Measurements from ENCODE around the gene GABBR1. TPM values are rescaled to one million over a fixed set of nuclear protein-coding genes. Genes with fewer than 3 reads are reported as not detected.

Gene GABBR1
- 188 and 198 TPM in 2 replicates for total RNA-seq
- total RNA-seq (2013), result 42.5 TPM
- polyA plus RNA-seq, result 241 and 246 TPM in 2 replicates
- polyA minus RNA-seq, result 72.1 and 99.0 TPM in 2 replicates

GRCh38 chr6:29632789-29633533, at the start of gene GABBR1:
Gene GABBR1 (minus strand): TSS chr6:29633183. CDS start chr6:29632385, 798 bp downstream.
- peaks cover 0 to 6% of the 10 kb centered on the region in 2 experiments for H3K36me3 ChIP-seq (replicated peaks in 1 of 2; ENCODE audit: control extremely low read depth in 1 of 2, control insufficient read depth in 1 of 2, extremely low read depth in 1 of 2, insufficient read depth in 2 of 2, low read length in 1 of 2)
- peak within 1 kb of the TSS; percentile 94 for H3K4me3 Mint-ChIP-seq
- peak within 1 kb of the TSS; percentile 98 for H3K4me2 ChIP-seq (replicated peaks; ENCODE audit: low read depth, low read length, poor library complexity, severe bottlenecking)
- ChIA-PET POLR2A (interaction anchor here (0.5 to 3.1 kb wide), 8 partner anchors 9 to 1553 kb away, joined by 3 to 30 read pairs (median 6); partner anchors contain the start of gene ZNF165), CTCF (interaction anchor here (0.5 to 13.5 kb wide), 5 partner anchors 12 to 879 kb away, joined by 3 to 226 read pairs (median 4); no protein-coding TSS in a partner anchor)
- H3K9ac ChIP-seq (ENCODE audit: low read length), result peak within 1 kb of the TSS; percentile 91
- H3K4me3 ChIP-seq (ENCODE audit: control extremely low read depth in 1 of 5, extremely low read depth in 1 of 5, insufficient read depth in 1 of 5, low read depth in 2 of 5, low read length in 4 of 5), result peak within 1 kb of the TSS; percentile 45 to 96 (median 93)
- peak within 1 kb of the TSS; percentile 99 for H3K27ac Mint-ChIP-seq
- peaks cover 22% of the 10 kb centered on the region for H4K20me1 ChIP-seq (ENCODE audit: control insufficient read depth, insufficient read depth, low read length, poor library complexity, severe bottlenecking)
- H3K9me3 Mint-ChIP-seq (ENCODE audit: insufficient read depth), result no peaks in the 10 kb centered on the region
- no peaks in the 10 kb centered on the region for H3K27me3 ChIP-seq (replicated peaks in 1 of 4; ENCODE audit: control extremely low read depth in 1 of 4, control insufficient read depth in 3 of 4, insufficient read depth in 4 of 4, low read length in 3 of 4)
- ATAC-seq (ENCODE audit: low read depth), result peak; percentile 82
- peaks cover 15% of the 10 kb centered on the region for H3K79me2 ChIP-seq (ENCODE audit: control insufficient read depth, insufficient read depth, low read length)
- peak within 1 kb of the TSS; percentile 86 for H3K27ac ChIP-seq (ENCODE audit: low read length in 2 of 2)
- H3K9me3 ChIP-seq (ENCODE audit: control extremely low read depth in 1 of 3, control insufficient read depth in 2 of 3, insufficient read depth in 1 of 3, low read length in 2 of 3), result no peaks in the 10 kb centered on the region
- DNase-seq, result peak; percentile 78
- no peaks in the 10 kb centered on the region for H3K27me3 Mint-ChIP-seq
- under 1% methylated on average over 45 of the region's 57 CpGs for WGBS (ENCODE audit: insufficient coverage)
- H3K4me1 Mint-ChIP-seq, result peaks cover 68% of the 10 kb centered on the region
- peak within 1 kb of the TSS; percentile 98 for H2AFZ ChIP-seq (ENCODE audit: insufficient read depth, low read depth, low read length, poor library complexity, severe bottlenecking)
- H3K4me1 ChIP-seq (ENCODE audit: control insufficient read depth in 2 of 2, insufficient read depth in 2 of 2, low read length in 2 of 2), result peaks cover 33 to 63% of the 10 kb centered on the region in 2 donors
- intact Hi-C loops (cut with micrococcal nuclease), result loop anchor here (1.0 kb wide), 1 partner anchor 16 kb away; no protein-coding TSS in a partner anchor
- no peak for TF ChIP-seq EZH2 (IDR thresholded peaks at IDR 0.05; ENCODE audit: borderline replicate concordance, insufficient read depth, low read depth, low read length, poor library complexity, severe bottlenecking)
- TF ChIP-seq, protein P1, sequence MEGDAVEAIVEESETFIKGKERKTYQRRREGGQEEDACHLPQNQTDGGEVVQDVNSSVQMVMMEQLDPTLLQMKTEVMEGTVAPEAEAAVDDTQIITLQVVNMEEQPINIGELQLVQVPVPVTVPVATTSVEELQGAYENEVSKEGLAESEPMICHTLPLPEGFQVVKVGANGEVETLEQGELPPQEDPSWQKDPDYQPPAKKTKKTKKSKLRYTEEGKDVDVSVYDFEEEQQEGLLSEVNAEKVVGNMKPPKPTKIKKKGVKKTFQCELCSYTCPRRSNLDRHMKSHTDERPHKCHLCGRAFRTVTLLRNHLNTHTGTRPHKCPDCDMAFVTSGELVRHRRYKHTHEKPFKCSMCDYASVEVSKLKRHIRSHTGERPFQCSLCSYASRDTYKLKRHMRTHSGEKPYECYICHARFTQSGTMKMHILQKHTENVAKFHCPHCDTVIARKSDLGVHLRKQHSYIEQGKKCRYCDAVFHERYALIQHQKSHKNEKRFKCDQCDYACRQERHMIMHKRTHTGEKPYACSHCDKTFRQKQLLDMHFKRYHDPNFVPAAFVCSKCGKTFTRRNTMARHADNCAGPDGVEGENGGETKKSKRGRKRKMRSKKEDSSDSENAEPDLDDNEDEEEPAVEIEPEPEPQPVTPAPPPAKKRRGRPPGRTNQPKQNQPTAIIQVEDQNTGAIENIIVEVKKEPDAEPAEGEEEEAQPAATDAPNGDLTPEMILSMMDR (IDR thresholded peaks at IDR 0.05), result no peak

DNA sequence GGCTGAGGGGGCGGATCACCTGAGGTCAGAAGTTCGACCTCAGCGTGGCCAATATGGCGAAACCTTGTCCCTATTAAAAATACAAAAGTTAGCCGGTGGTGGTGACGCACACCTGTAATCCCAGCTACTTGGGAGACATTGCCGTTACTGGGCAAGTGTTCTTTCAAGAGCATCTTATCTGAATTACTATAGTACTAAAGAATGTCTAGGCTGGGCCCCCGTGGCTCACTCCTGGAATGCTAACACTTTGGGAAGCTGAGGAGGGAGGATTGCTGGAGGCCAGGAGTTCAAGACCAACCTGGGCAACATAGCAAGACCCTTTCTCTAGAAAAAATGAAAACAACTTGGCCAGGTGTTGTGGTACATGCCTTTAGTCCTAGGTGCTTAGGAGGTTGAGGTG, 48.8 kb upstream of the GABBR1 start:
- Histone ChIP-seq H3K79me2 (ENCODE audit: control insufficient read depth, insufficient read depth, low read length) (no peaks in the 10 kb centered on the region), H3K4me1 (ENCODE audit: control insufficient read depth in 2 of 2, insufficient read depth in 2 of 2, low read length in 2 of 2) (no peaks in the 10 kb centered on the region), H4K20me1 (ENCODE audit: control insufficient read depth, insufficient read depth, low read length, poor library complexity, severe bottlenecking) (no peaks in the 10 kb centered on the region), H3K36me3 (replicated peaks in 1 of 2; ENCODE audit: control extremely low read depth in 1 of 2, control insufficient read depth in 1 of 2, extremely low read depth in 1 of 2, insufficient read depth in 2 of 2, low read length in 1 of 2) (no peaks in the 10 kb centered on the region), H3K9ac (ENCODE audit: low read length) (no peak overlapping the region), H3K9me3 (ENCODE audit: control extremely low read depth in 1 of 3, control insufficient read depth in 2 of 3, insufficient read depth in 1 of 3, low read length in 2 of 3) (peaks cover 0 to 11% (median 0%) of the 10 kb centered on the region in 3 donors), H3K4me3 (ENCODE audit: control extremely low read depth in 1 of 5, extremely low read depth in 1 of 5, insufficient read depth in 1 of 5, low read depth in 2 of 5, low read length in 4 of 5) (no peak overlapping the region), H2AFZ (ENCODE audit: insufficient read depth, low read depth, low read length, poor library complexity, severe bottlenecking) (no peak overlapping the region), H3K27ac (ENCODE audit: low read length in 2 of 2) (no peak overlapping the region), H3K27me3 (replicated peaks in 1 of 4; ENCODE audit: control extremely low read depth in 1 of 4, control insufficient read depth in 3 of 4, insufficient read depth in 4 of 4, low read length in 3 of 4) (peaks cover 0 to 3% (median 0%) of the 10 kb centered on the region in 4 experiments), H3K4me2 (replicated peaks; ENCODE audit: low read depth, low read length, poor library complexity, severe bottlenecking) (no peak overlapping the region)
- no peaks in the 10 kb centered on the region for H3K9me3 Mint-ChIP-seq (ENCODE audit: insufficient read depth)
- no peak overlapping the region for H3K27ac Mint-ChIP-seq
- TF ChIP-seq EZH2 (IDR thresholded peaks at IDR 0.05; ENCODE audit: borderline replicate concordance, insufficient read depth, low read depth, low read length, poor library complexity, severe bottlenecking), result no peak
- TF ChIP-seq, protein P1 (IDR thresholded peaks at IDR 0.05), result no peak
- ATAC-seq (ENCODE audit: low read depth), result no peak
- ChIA-PET POLR2A (no interaction called here), CTCF (interaction anchor here (1.0 to 2.0 kb wide), 2 partner anchors 28 to 56 kb away, joined by 3 to 9 read pairs; no protein-coding TSS in a partner anchor)
- H3K27me3 Mint-ChIP-seq, result peaks cover 4% of the 10 kb centered on the region
- peak overlapping the region; percentile 45 for H3K4me3 Mint-ChIP-seq
- no peak for DNase-seq
- 75% methylated on average over 3 of the region's 8 CpGs for WGBS (ENCODE audit: insufficient coverage)
- intact Hi-C loops (cut with micrococcal nuclease), result no loop called here
- H3K4me1 Mint-ChIP-seq, result peaks cover 18% of the 10 kb centered on the region
